ENCODE measurements around the gene TRPC6.

The TRPC6 gene

GRCh38 chr11:101583251-101584128 is at the start of gene TRPC6:
Gene TRPC6 (minus strand): TSS chr11:101584007. CDS start chr11:101583503, 504 bp downstream.
- no peak for DNase-seq (ENCODE audit: low read depth)

GRCh38 chr11:101620026-101620425 is 36.2 kb upstream of the TRPC6 start:
- no peak for DNase-seq (ENCODE audit: low read depth)

GRCh38 chr11:101618709-101619108 is 34.9 kb upstream of the TRPC6 start:
- no peak for DNase-seq (ENCODE audit: low read depth)

- DNase-seq (ENCODE audit: low read depth) = no peak
Measured at GRCh38 chr11:101617735-101618332, 34.0 kb upstream of the TRPC6 start.

GRCh38 chr11:101612481-101612880 is 28.7 kb upstream of the TRPC6 start:
- no peak for DNase-seq (ENCODE audit: low read depth)

GRCh38 chr11:101600924-101601323 is 17.1 kb upstream of the TRPC6 start:
- no peak for DNase-seq (ENCODE audit: low read depth)

GRCh38 chr11:101586965-101587364 is 3.2 kb upstream of the TRPC6 start:
- no peak for DNase-seq (ENCODE audit: low read depth)

- no peak for DNase-seq (ENCODE audit: low read depth)
Measured at GRCh38 chr11:101584655-101585054, 848 bp upstream of the TRPC6 start.

GRCh38 chr11:101584129-101584515 is 315 bp upstream of the TRPC6 start:
- no peak for DNase-seq (ENCODE audit: low read depth)

GRCh38 chr11:101582989-101583250 is 887 bp downstream of the TRPC6 start:
- no peak for DNase-seq (ENCODE audit: low read depth)

GRCh38 chr11:101582236-101582988 is 1.4 kb downstream of the TRPC6 start:
- DNase-seq (ENCODE audit: low read depth) = no peak

- no peak for DNase-seq (ENCODE audit: low read depth)
Measured at GRCh38 chr11:101577461-101577860, 6.3 kb downstream of the TRPC6 start.

- DNase-seq (ENCODE audit: low read depth) = no peak
Measured at GRCh38 chr11:101576456-101576855, 7.4 kb downstream of the TRPC6 start.

- no peak for DNase-seq (ENCODE audit: low read depth)
Measured at GRCh38 chr11:101574886-101575285, 8.9 kb downstream of the TRPC6 start.

GRCh38 chr11:101567071-101567470 is 16.7 kb downstream of the TRPC6 start:
- DNase-seq (ENCODE audit: low read depth) = no peak

GRCh38 chr11:101566626-101567025 is 17.2 kb downstream of the TRPC6 start:
- no peak for DNase-seq (ENCODE audit: low read depth)

GRCh38 chr11:101563166-101563565 is 20.6 kb downstream of the TRPC6 start:
- no peak for DNase-seq (ENCODE audit: low read depth)

GRCh38 chr11:101555366-101555765 is 28.4 kb downstream of the TRPC6 start:
- DNase-seq (ENCODE audit: low read depth) = no peak

GRCh38 chr11:101553891-101554292 is 29.9 kb downstream of the TRPC6 start:
- no peak for DNase-seq (ENCODE audit: low read depth)

- DNase-seq (ENCODE audit: low read depth) = no peak
Measured at GRCh38 chr11:101552888-101553287, 30.9 kb downstream of the TRPC6 start.

- no peak for DNase-seq (ENCODE audit: low read depth)
Measured at GRCh38 chr11:101528541-101528940, 55.3 kb downstream of the TRPC6 start.

GRCh38 chr11:101523634-101524260 is 60.1 kb downstream of the TRPC6 start:
- DNase-seq (ENCODE audit: low read depth) = no peak

GRCh38 chr11:101523193-101523592 is 60.6 kb downstream of the TRPC6 start:
- DNase-seq (ENCODE audit: low read depth) = no peak

Measured in stimulated activated CD8-positive, alpha-beta memory T cell treated with anti-CD3 and anti-CD28 coated beads, Interleukin-4, amount 100 ng/mL, for 24 hours (primary cell).